ENCODE measurements around the gene GCGR.

GRCh38 chr17:81829858-81830257 lies 25.9 kb downstream of the GCGR start:
- TF ChIP-seq CTCF (IDR thresholded peaks at IDR 0.05; ENCODE audit: insufficient read depth, low read length, poor library complexity, severe bottlenecking) (no peak), EZH2phosphoT487 (conservative IDR thresholded peaks at IDR 0.05; ENCODE audit: low read length) (no peak)

Measured in SU-DHL-6 (cell line).